CD14-positive monocyte (primary cell): ENCODE results near the gene LCE2A. TPM values are rescaled to one million over a fixed set of nuclear protein-coding genes. Genes with fewer than 3 reads are reported as not detected.
A peak's percentile ranks its signal among the peaks of the same experiment; 100 is the strongest.

Source experiments
- DNase-seq, 3 donors: peaks; one replicate each; pipeline ENCODE4 v3.0.0-alpha.2; 2011 to 2022
- H2AFZ ChIP-seq: 2 replicates; pipeline ENCODE4 v1.6.0; 2012; ENCODE audit warnings: mild to moderate bottlenecking, low read depth, low read length, inconsistent platforms; ENCODE audit not compliant: insufficient read depth, poor library complexity, severe bottlenecking
- H3K27ac ChIP-seq, 2 donors: 1 replicate in 1 of 2; 2 replicates in 1 of 2; pipeline ENCODE4 v1.5.1; 2012 to 2013; ENCODE audit warnings: low read length in 2 of 2, control low read depth in 1 of 2, inconsistent platforms in 1 of 2, low read depth in 1 of 2, mild to moderate bottlenecking in 1 of 2
- H3K27me3 ChIP-seq, 2 donors: one replicate each; pipeline versions ENCODE4 v1.6.0 to v1.6.1; 2011 to 2013; ENCODE audit warnings: low read length in 2 of 2; ENCODE audit not compliant: control insufficient read depth in 2 of 2, insufficient read depth in 2 of 2
- H3K36me3 ChIP-seq, 2 donors: replicated peaks in 1 of 2; 1 replicate in 1 of 2; 2 replicates in 1 of 2; pipeline versions ENCODE4 v1.5.1 to v1.6.1; 2012 to 2013; ENCODE audit warnings: low read length in 2 of 2, control low read depth in 1 of 2, inconsistent platforms in 1 of 2, mild to moderate bottlenecking in 1 of 2; ENCODE audit not compliant: insufficient read depth in 2 of 2, control insufficient read depth in 1 of 2
- H3K4me1 ChIP-seq, 2 donors: 1 replicate in 1 of 2; 2 replicates in 1 of 2; pipeline versions ENCODE4 v1.5.1 to v1.6.1; 2012 to 2013; ENCODE audit warnings: low read length in 2 of 2, control low read depth in 1 of 2, inconsistent platforms in 1 of 2, mild to moderate bottlenecking in 1 of 2, moderate library complexity in 1 of 2; ENCODE audit not compliant: insufficient read depth in 2 of 2, control insufficient read depth in 1 of 2
- H3K4me2 ChIP-seq: replicated peaks from 2 replicates; pipeline ENCODE3; 2012; ENCODE audit warnings: low read length, moderate library complexity, mild to moderate bottlenecking; ENCODE audit not compliant: poor library complexity, severe bottlenecking; ENCODE audit errors: extremely low read depth
- H3K4me3 ChIP-seq, 3 experiments: fragments of 200-600 bp in 1 of 3; sonication (generic) in 1 of 3; replicated peaks in 1 of 3; 1 replicate in 2 of 3; 2 replicates in 1 of 3; pipeline ENCODE4 v1.5.1; 2011 to 2013; ENCODE audit warnings: low read length in 3 of 3, mild to moderate bottlenecking in 3 of 3, control low read depth in 2 of 3, low read depth in 2 of 3, inconsistent platforms in 1 of 3, moderate library complexity in 1 of 3
- H3K79me2 ChIP-seq: 2 replicates; pipeline ENCODE4 v1.6.0; 2012; ENCODE audit warnings: mild to moderate bottlenecking, control low read depth, inconsistent platforms, low read length, moderate library complexity; ENCODE audit not compliant: insufficient read depth
- H3K9ac ChIP-seq: 2 replicates; pipeline ENCODE4 v1.6.0; 2017; ENCODE audit warnings: low read length, mild to moderate bottlenecking; ENCODE audit not compliant: insufficient read depth, poor library complexity, severe bottlenecking
- H3K9me3 ChIP-seq, 2 donors: replicated peaks in 1 of 2; 1 replicate in 1 of 2; 2 replicates in 1 of 2; pipeline versions ENCODE4 v1.5.1 to v1.6.1; 2012 to 2013; ENCODE audit warnings: low read length in 2 of 2, control low read depth in 1 of 2; ENCODE audit not compliant: control insufficient read depth in 1 of 2, insufficient read depth in 1 of 2
- H4K20me1 ChIP-seq: 2 replicates; pipeline ENCODE4 v1.6.0; 2012; ENCODE audit warnings: mild to moderate bottlenecking, low read length, control low read depth, moderate library complexity; ENCODE audit not compliant: insufficient read depth
- H3K27ac Mint-ChIP-seq, 7 donors: one replicate each; pipeline ENCODE4 v1.8.0; 2020; ENCODE audit warnings: mild to moderate bottlenecking in 7 of 7, mixed read lengths in 7 of 7, moderate library complexity in 6 of 7, inconsistent platforms in 2 of 7
- H3K27me3 Mint-ChIP-seq, 3 donors: one replicate each; pipeline ENCODE4 v1.8.0; 2021 to 2022; ENCODE audit warnings: low read depth in 3 of 3, mild to moderate bottlenecking in 3 of 3, mixed read lengths in 3 of 3, moderate library complexity in 3 of 3, inconsistent platforms in 1 of 3
- H3K36me3 Mint-ChIP-seq, 2 donors: one replicate each; pipeline ENCODE4 v1.8.0; 2020; ENCODE audit warnings: mixed read lengths in 2 of 2, inconsistent platforms in 1 of 2, mild to moderate bottlenecking in 1 of 2
- H3K4me1 Mint-ChIP-seq: one replicate; pipeline ENCODE4 v1.8.0; 2020; ENCODE audit warnings: mild to moderate bottlenecking, mixed read lengths
- H3K4me3 Mint-ChIP-seq, 2 donors: one replicate each; pipeline ENCODE4 v1.8.0; 2020; ENCODE audit warnings: mild to moderate bottlenecking in 2 of 2, mixed read lengths in 2 of 2, moderate library complexity in 1 of 2
- H3K9me3 Mint-ChIP-seq, 7 donors: one replicate each; pipeline ENCODE4 v1.8.0; 2020 to 2022; ENCODE audit warnings: mixed read lengths in 7 of 7, mild to moderate bottlenecking in 6 of 7, moderate library complexity in 6 of 7, inconsistent platforms in 2 of 7
- WGBS: methylation state at CpG from one replicate; pipeline ENCODE4 v1.1.5; 2013; ENCODE audit warnings: missing lambda C conversion rate; ENCODE audit not compliant: insufficient coverage; 5-methylcytosine and 5-hydroxymethylcytosine counted together
- intact Hi-C, 2 donors: fragments of 100-400 bp; cut with micrococcal nuclease; formaldehyde crosslinking; loops; one replicate each; pipeline versions ENCODE4 v1.15.0 to v1.15.1; 2023
- polyA plus RNA-seq, 3 donors: library from polyadenylated mRNA; depleted of rRNA in 1 of 3; unstranded in 2 of 3; stranded (reverse) in 1 of 3; fragments of 300-500 nt in 2 of 3; fragments of >200 nt in 1 of 3; fragmentation: Illumina TruSeq in 2 of 3; gene quantifications; 1 replicate in 2 of 3; 2 replicates in 1 of 3; pipeline ENCODE4 v1.2.3, GENCODE V29; 2012 to 2021
- TF ChIP-seq, protein P1 (sequence below): fragments of 200-600 bp; IDR thresholded peaks from one replicate; pipeline ENCODE4 v1.8.0; 2022; ENCODE audit warnings: antibody characterized with exemption, mild to moderate bottlenecking

Gene LCE2A
- polyA plus RNA-seq, 3 donors: not detected

DNA sequence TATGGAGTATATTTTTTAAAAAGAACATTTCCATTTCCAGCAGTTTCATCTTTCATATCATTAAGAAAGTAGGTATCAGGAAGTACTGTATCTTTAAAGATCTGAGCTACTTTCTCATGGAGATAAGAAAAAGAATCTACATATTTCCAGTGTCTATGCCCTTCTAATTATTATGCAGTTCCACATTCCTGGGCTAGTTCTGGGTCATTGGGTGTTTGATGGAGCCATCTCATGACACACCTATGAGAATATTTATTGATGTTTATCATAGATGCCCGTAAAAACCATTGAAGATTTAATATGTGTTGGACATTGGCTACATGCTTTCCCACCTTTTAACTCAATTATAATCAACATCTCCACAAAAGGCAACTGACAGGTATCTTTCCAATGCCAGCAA, 30.8 kb downstream of the LCE2A start:
- Histone ChIP-seq H3K27me3 (no peaks in the 10 kb centered on the region), H3K4me1 (no peaks in the 10 kb centered on the region), H3K36me3 (no peaks in the 10 kb centered on the region), H4K20me1 (no peaks in the 10 kb centered on the region), H3K9ac (no peak overlapping the region), H3K9me3 (no peaks in the 10 kb centered on the region), H3K4me3 (no peak overlapping the region), H2AFZ (no peak overlapping the region), H3K4me2 (no peak overlapping the region), H3K27ac (no peak overlapping the region), H3K79me2 (no peaks in the 10 kb centered on the region)
- TF ChIP-seq, protein P1, sequence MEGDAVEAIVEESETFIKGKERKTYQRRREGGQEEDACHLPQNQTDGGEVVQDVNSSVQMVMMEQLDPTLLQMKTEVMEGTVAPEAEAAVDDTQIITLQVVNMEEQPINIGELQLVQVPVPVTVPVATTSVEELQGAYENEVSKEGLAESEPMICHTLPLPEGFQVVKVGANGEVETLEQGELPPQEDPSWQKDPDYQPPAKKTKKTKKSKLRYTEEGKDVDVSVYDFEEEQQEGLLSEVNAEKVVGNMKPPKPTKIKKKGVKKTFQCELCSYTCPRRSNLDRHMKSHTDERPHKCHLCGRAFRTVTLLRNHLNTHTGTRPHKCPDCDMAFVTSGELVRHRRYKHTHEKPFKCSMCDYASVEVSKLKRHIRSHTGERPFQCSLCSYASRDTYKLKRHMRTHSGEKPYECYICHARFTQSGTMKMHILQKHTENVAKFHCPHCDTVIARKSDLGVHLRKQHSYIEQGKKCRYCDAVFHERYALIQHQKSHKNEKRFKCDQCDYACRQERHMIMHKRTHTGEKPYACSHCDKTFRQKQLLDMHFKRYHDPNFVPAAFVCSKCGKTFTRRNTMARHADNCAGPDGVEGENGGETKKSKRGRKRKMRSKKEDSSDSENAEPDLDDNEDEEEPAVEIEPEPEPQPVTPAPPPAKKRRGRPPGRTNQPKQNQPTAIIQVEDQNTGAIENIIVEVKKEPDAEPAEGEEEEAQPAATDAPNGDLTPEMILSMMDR: no peak
- no peaks in the 10 kb centered on the region for H3K4me1 Mint-ChIP-seq
- DNase-seq: no peak
- no peak overlapping the region for H3K27ac Mint-ChIP-seq
- no CpG with 5 or more reads among the region's 1 CpG for WGBS
- H3K27me3 Mint-ChIP-seq: peaks cover 2 to 11% (median 6%) of the 10 kb centered on the region in 3 donors
- intact Hi-C loops: no loop called here
- no peaks in the 10 kb centered on the region for H3K36me3 Mint-ChIP-seq
- H3K4me3 Mint-ChIP-seq: no peak overlapping the region
- H3K9me3 Mint-ChIP-seq: no peaks in the 10 kb centered on the region

DNA sequence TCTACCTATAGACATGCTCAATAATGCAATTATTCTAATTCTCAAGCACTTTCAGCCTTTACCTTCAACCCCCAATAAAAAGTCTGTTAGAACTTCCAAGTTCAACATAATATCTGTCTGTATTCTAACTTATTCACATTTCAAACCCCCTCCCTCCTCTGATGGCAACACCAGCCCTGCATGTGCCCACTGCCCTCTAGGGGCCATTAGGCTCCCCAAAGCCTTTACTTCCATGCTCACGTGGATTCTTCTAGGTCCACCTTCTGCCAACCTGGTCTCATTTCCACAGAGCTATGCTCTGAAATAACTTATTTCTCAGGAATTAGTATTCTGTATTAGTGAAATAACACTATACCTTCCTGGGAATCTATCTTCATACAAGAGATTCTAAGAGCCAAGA, 37.5 kb downstream of the LCE2A start:
- H3K4me1 ChIP-seq: no peaks in the 10 kb centered on the region
- peaks cover 10 to 23% (median 13%) of the 10 kb centered on the region in 3 donors for H3K27me3 Mint-ChIP-seq
- no peaks in the 10 kb centered on the region for H3K9me3 ChIP-seq
- TF ChIP-seq, protein P1: no peak
- no peak overlapping the region for H3K4me2 ChIP-seq
- no peaks in the 10 kb centered on the region for H4K20me1 ChIP-seq
- H2AFZ ChIP-seq: no peak overlapping the region
- no peak for DNase-seq
- no peak overlapping the region for H3K4me3 ChIP-seq
- no peak overlapping the region for H3K9ac ChIP-seq
- H3K79me2 ChIP-seq: no peaks in the 10 kb centered on the region
- no peak overlapping the region for H3K27ac ChIP-seq
- H3K9me3 Mint-ChIP-seq: no peaks in the 10 kb centered on the region
- no peaks in the 10 kb centered on the region for H3K36me3 ChIP-seq
- H3K27ac Mint-ChIP-seq: peak overlapping the region in 1 of 7 donors; percentile 41
- no peak overlapping the region for H3K4me3 Mint-ChIP-seq
- intact Hi-C loops: no loop called here
- H3K36me3 Mint-ChIP-seq: no peaks in the 10 kb centered on the region
- no CpG with 5 or more reads among the region's 1 CpG for WGBS
- no peaks in the 10 kb centered on the region for H3K4me1 Mint-ChIP-seq
- peaks cover 0 to 2% of the 10 kb centered on the region in 2 donors for H3K27me3 ChIP-seq
